Neural progenitor cell (in vitro differentiated cells): ENCODE results near the gene XCR1. TPM values are rescaled to one million over a fixed set of nuclear protein-coding genes. Genes with fewer than 3 reads are reported as not detected.
"Not testable (repeated sequence)": the region's sequence is repeated elsewhere in the genome, so short reads cannot be mapped to it uniquely, and the experiment has no call there.

Source experiments
- DNase-seq: peaks from one replicate; pipeline ENCODE4 v3.0.0-alpha.2; 2016; ENCODE audit warnings: low spot score
- H2AFZ ChIP-seq: fragments of 200-600 bp; sonication (generic); replicated peaks from 2 replicates; pipeline ENCODE4 v1.6.1; 2016; ENCODE audit warnings: antibody characterized with exemption
- H3F3A ChIP-seq: fragments of 200-600 bp; sonication (generic); 2 replicates; pipeline ENCODE4 v1.6.1; 2016; ENCODE audit warnings: antibody characterized with exemption, low read depth
- H3K27ac ChIP-seq: fragments of 200-600 bp; sonication (generic); 2 replicates; pipeline ENCODE4 v1.5.1; 2016; ENCODE audit warnings: mild to moderate bottlenecking
- H3K27me3 ChIP-seq: fragments of 200-600 bp; sonication (generic); 2 replicates; pipeline ENCODE4 v1.6.1; 2016; ENCODE audit warnings: mild to moderate bottlenecking, moderate library complexity
- H3K36me3 ChIP-seq: fragments of 200-600 bp; sonication (generic); 2 replicates; pipeline ENCODE4 v1.5.1; 2016
- H3K4me1 ChIP-seq: fragments of 200-600 bp; sonication (generic); 2 replicates; pipeline ENCODE4 v1.6.1; 2016; ENCODE audit warnings: mixed run types
- H3K4me2 ChIP-seq: fragments of 200-600 bp; sonication (generic); 2 replicates; pipeline ENCODE4 v1.6.1; 2016
- H3K4me3 ChIP-seq: fragments of 200-600 bp; sonication (generic); 2 replicates; pipeline ENCODE4 v1.5.1; 2016
- H3K79me2 ChIP-seq: fragments of 200-600 bp; sonication (generic); 2 replicates; pipeline ENCODE4 v1.6.1; 2016; ENCODE audit warnings: low read depth
- H3K9ac ChIP-seq: fragments of 200-600 bp; sonication (generic); 2 replicates; pipeline ENCODE4 v1.6.1; 2016
- H3K9me3 ChIP-seq: fragments of 200-600 bp; sonication (generic); 2 replicates; pipeline ENCODE4 v1.5.1; 2016; ENCODE audit warnings: low read depth
- H4K20me1 ChIP-seq: fragments of 200-600 bp; sonication (generic); 2 replicates; pipeline ENCODE4 v1.6.1; 2016; ENCODE audit warnings: low read depth
- H3K27ac Mint-ChIP-seq: 3 replicates; pipeline ENCODE4 v1.8.0; 2021; ENCODE audit warnings: mixed read lengths
- H3K27me3 Mint-ChIP-seq: 2 replicates; pipeline ENCODE4 v1.8.0; 2022; ENCODE audit warnings: low read depth, mild to moderate bottlenecking, inconsistent platforms, moderate library complexity, mixed read lengths; ENCODE audit not compliant: insufficient read depth
- H3K36me3 Mint-ChIP-seq: 3 replicates; pipeline ENCODE4 v1.8.0; 2021; ENCODE audit warnings: mixed read lengths
- H3K4me1 Mint-ChIP-seq: 3 replicates; pipeline ENCODE4 v1.8.0; 2021; ENCODE audit warnings: mixed read lengths
- H3K4me3 Mint-ChIP-seq: 3 replicates; pipeline ENCODE4 v1.8.0; 2021; ENCODE audit warnings: mild to moderate bottlenecking, moderate library complexity, mixed read lengths
- H3K9me3 Mint-ChIP-seq: 3 replicates; pipeline ENCODE4 v1.8.0; 2020; ENCODE audit warnings: mixed read lengths
- EZH2 ChIP-seq: fragments of 200-600 bp; sonication (generic); IDR thresholded peaks from 2 replicates; pipeline ENCODE4 v1.6.1; 2017; ENCODE audit warnings: antibody characterized with exemption, mild to moderate bottlenecking, moderate library complexity
- EZH2phosphoT487 ChIP-seq: fragments of 200-600 bp; sonication (generic); IDR thresholded peaks from 2 replicates; pipeline ENCODE4 v1.6.1; 2017; ENCODE audit warnings: antibody characterized with exemption
- total RNA-seq: library from RNA; depleted of rRNA; stranded (reverse); fragments of >200 nt; gene quantifications from 2 replicates; pipeline ENCODE4 v1.2.3, GENCODE V29; 2015; ENCODE audit warnings: low replicate concordance
- TF ChIP-seq, protein P1 (sequence below): fragments of 200-600 bp; sonication (generic); IDR thresholded peaks from 2 replicates; pipeline ENCODE4 v1.5.1; 2017; ENCODE audit warnings: antibody characterized with exemption, mild to moderate bottlenecking

XCR1 gene
- total RNA-seq, 1 donor from 2014 or later = not detected

DNA sequence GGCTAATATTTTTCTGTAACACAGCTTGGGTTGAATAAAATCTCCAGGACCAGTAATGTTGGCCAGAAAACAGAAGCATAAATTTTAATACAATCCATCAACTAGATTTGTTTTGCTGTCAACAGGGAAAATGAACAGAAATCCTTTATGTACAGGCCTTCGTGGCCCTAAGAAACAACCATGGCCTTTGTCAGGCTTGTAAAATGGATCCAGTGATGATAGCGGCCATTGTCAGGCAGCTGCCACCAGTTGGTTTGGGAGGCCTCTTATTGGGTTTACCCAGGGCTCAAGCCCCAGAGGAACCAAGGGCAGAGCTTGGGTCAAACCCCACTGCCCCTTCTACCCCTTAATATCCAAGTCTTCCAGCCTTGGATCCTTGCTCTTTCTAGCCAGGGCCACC, 26.1 kb downstream of the XCR1 start:
- Mint-ChIP-seq H3K27ac (no peak overlapping the region), H3K4me3 (no peak overlapping the region), H3K36me3 (no peaks in the 10 kb centered on the region), H3K27me3 (peaks cover 3% of the 10 kb centered on the region), H3K4me1 (no peaks in the 10 kb centered on the region), H3K9me3 (no peaks in the 10 kb centered on the region)
- Histone ChIP-seq H3K4me1 (no peaks in the 10 kb centered on the region), H3K79me2 (no peaks in the 10 kb centered on the region), H3K4me2 (no peak overlapping the region), H3K9me3 (no peaks in the 10 kb centered on the region), H3K9ac (no peak overlapping the region), H3K27ac (no peak overlapping the region), H2AFZ (no peak overlapping the region), H3K27me3 (peaks cover 8% of the 10 kb centered on the region), H3F3A (no peaks in the 10 kb centered on the region), H3K4me3 (no peak overlapping the region), H3K36me3 (no peaks in the 10 kb centered on the region), H4K20me1 (no peaks in the 10 kb centered on the region)
- DNase-seq = no peak
- TF ChIP-seq, protein P1, sequence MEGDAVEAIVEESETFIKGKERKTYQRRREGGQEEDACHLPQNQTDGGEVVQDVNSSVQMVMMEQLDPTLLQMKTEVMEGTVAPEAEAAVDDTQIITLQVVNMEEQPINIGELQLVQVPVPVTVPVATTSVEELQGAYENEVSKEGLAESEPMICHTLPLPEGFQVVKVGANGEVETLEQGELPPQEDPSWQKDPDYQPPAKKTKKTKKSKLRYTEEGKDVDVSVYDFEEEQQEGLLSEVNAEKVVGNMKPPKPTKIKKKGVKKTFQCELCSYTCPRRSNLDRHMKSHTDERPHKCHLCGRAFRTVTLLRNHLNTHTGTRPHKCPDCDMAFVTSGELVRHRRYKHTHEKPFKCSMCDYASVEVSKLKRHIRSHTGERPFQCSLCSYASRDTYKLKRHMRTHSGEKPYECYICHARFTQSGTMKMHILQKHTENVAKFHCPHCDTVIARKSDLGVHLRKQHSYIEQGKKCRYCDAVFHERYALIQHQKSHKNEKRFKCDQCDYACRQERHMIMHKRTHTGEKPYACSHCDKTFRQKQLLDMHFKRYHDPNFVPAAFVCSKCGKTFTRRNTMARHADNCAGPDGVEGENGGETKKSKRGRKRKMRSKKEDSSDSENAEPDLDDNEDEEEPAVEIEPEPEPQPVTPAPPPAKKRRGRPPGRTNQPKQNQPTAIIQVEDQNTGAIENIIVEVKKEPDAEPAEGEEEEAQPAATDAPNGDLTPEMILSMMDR = no peak
- no peak for TF ChIP-seq EZH2
- TF ChIP-seq EZH2phosphoT487 = no peak

DNA sequence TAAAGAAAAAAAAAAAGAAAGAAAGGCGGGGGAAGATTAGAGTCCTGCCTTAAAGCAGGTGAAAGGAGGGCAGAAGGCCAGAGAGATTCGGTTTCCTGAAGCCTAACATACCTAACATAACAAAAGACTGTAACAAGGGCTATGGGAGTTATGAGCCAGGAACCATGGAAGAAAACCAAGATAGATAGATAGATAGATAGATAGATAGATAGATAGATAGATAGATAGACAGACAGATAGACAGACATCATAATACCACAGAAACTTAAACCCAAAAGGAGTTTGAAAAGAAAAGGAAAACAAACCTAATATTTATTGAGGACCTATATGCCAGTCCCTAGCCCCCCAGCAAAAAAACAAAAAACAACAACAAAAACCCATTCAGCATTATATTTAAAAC, 29.3 kb downstream of the XCR1 start:
- no peak overlapping the region for H3K4me2 ChIP-seq
- Mint-ChIP-seq H3K27me3 (peaks cover 3% of the 10 kb centered on the region), H3K9me3 (no peaks in the 10 kb centered on the region), H3K4me3 (no peak overlapping the region), H3K27ac (no peak overlapping the region), H3K4me1 (peaks cover 4% of the 10 kb centered on the region), H3K36me3 (no peaks in the 10 kb centered on the region)
- H3K79me2 ChIP-seq = peaks cover 18% of the 10 kb centered on the region
- TF ChIP-seq EZH2 = no peak
- TF ChIP-seq EZH2phosphoT487 = no peak
- H3K4me3 ChIP-seq = no peak overlapping the region
- no peak for DNase-seq
- H3K9ac ChIP-seq = no peak overlapping the region
- peaks cover 12% of the 10 kb centered on the region for H4K20me1 ChIP-seq
- no peaks in the 10 kb centered on the region for H3F3A ChIP-seq
- no peak overlapping the region for H2AFZ ChIP-seq
- peaks cover 11% of the 10 kb centered on the region for H3K4me1 ChIP-seq
- peaks cover 11% of the 10 kb centered on the region for H3K27me3 ChIP-seq
- no peak overlapping the region for H3K27ac ChIP-seq
- no peaks in the 10 kb centered on the region for H3K36me3 ChIP-seq
- H3K9me3 ChIP-seq = no peaks in the 10 kb centered on the region

DNA sequence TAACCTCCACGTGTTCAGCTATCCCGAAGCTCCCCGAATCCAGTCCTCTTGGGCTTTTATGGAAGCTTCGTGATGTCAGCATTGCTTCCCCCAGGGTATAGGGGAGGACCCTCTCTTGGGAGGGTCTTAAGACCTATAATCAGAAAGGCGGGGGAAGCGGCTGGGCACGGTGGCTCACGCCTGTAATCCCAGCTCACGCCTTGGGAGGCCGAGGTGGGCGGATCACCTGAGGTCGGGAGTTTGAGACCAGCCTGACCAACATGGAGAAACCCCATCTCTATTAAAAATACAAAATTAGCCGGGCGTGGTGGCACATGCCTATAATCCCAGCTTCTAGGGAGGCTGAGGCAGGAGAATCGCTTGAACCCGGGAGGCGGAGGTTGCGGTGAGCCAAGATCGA, 29.8 kb downstream of the XCR1 start:
- Histone ChIP-seq H4K20me1 (peaks cover 17% of the 10 kb centered on the region), H3K27me3 (peaks cover 11% of the 10 kb centered on the region), H3K79me2 (peaks cover 22% of the 10 kb centered on the region), H3K4me1 (peaks cover 11% of the 10 kb centered on the region)
- H3K36me3 Mint-ChIP-seq, H3K36me3 ChIP-seq, H3K9me3 ChIP-seq, H3K9me3 Mint-ChIP-seq, DNase-seq, H3F3A ChIP-seq, H3K4me3 Mint-ChIP-seq, H3K9ac ChIP-seq, H3K4me3 ChIP-seq, H3K4me2 ChIP-seq, H3K27me3 Mint-ChIP-seq, H3K4me1 Mint-ChIP-seq, H3K27ac Mint-ChIP-seq, H3K27ac ChIP-seq, H2AFZ ChIP-seq: not testable (repeated sequence)

DNA sequence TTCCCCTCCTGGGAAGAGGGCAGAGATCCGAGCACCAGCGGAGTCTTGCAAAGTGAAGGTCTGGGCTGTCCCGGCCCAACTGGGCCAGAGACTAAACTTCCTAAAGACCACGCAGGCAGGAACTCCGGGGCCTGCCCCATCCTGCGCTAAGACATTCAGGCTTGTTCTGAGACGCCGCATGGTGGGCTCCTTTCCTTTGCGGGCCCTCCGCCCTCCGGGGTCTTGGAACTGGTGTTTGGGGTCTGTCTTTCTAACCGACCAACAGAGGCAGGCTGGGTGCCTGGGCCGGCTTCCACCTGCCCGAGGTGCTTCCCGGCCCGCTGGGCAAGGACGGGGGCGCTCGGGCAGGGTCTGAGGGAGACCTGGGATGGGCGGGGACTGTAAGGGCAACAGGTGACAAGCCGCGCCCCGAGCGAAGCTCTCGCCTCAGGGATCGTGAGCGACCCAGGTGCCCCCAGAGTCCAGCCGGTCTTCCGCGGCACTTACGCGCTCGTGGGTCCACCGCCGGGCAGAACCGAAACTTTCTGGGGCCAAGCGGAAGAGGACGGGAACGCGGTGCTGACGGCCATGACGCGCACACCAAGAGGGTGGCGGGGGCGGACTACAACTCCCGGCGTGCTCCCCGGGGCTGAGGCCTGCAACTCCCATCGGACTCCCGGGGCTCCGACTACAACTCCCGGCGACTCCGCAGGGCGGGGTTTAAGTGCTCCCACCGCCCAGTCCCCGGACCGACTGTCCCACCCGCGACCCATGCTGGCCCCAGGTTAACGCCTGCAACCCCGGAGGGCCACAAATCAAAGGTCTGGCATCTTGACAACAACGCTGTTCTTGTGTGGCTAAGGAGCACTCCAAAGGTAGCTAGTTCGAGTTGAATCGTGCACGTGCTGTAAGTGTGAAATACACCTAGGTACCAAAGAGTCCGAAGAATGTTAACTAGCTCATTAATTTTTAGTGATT, 31.8 kb downstream of the XCR1 start, which contains the start of gene FYCO1:
FYCO1 (minus strand) TSS at position 589 of the 957 bp plus-strand sequence. CDS start 10,914 bp downstream, outside the sequence.
- Mint-ChIP-seq H3K9me3 (no peaks in the 10 kb centered on the region), H3K27ac (peak within 1 kb of the TSS; percentile 63), H3K27me3 (peaks cover 4% of the 10 kb centered on the region), H3K36me3 (no peaks in the 10 kb centered on the region), H3K4me1 (peaks cover 4% of the 10 kb centered on the region), H3K4me3 (peak within 1 kb of the TSS; percentile 90)
- Histone ChIP-seq H3K4me1 (peaks cover 11% of the 10 kb centered on the region), H3K9me3 (no peaks in the 10 kb centered on the region), H3K27ac (no peak within 1 kb of the TSS), H3K4me2 (peak within 1 kb of the TSS; percentile 87), H2AFZ (peak within 1 kb of the TSS; percentile 92), H3K79me2 (peaks cover 26% of the 10 kb centered on the region), H3K36me3 (no peaks in the 10 kb centered on the region), H3K27me3 (peaks cover 11% of the 10 kb centered on the region), H3K4me3 (peak within 1 kb of the TSS; percentile 66), H4K20me1 (peaks cover 32% of the 10 kb centered on the region), H3K9ac (peak within 1 kb of the TSS; percentile 5), H3F3A (no peaks in the 10 kb centered on the region)
- DNase-seq = peak; percentile 92
- TF ChIP-seq EZH2 = no peak
- no peak for TF ChIP-seq EZH2phosphoT487
- TF ChIP-seq, protein P1 = no peak
